Right lung (tissue), 5 donors: ENCODE results near the gene KRAS. TPM values are rescaled to one million over a fixed set of nuclear protein-coding genes. Genes with fewer than 3 reads are reported as not detected.

Experiments
- DNase-seq, 2 donors: peaks; one replicate each; pipeline ENCODE4 v3.0.0-alpha.2; 2013
- polyA plus RNA-seq, 5 donors: library from polyadenylated mRNA; unstranded; fragments of 120-200 nt; gene quantifications; one replicate each; pipeline versions ENCODE4 v1.2.1 to v1.2.3, GENCODE V29; 2013; ENCODE audit warnings: inconsistent platforms in 1 of 5, low replicate concordance in 1 of 5; ENCODE audit not compliant: insufficient read length in 5 of 5, insufficient read depth in 1 of 5

KRAS gene
- polyA plus RNA-seq, 5 donors, result 21.6 to 42.9 (median 31.8) TPM

DNA sequence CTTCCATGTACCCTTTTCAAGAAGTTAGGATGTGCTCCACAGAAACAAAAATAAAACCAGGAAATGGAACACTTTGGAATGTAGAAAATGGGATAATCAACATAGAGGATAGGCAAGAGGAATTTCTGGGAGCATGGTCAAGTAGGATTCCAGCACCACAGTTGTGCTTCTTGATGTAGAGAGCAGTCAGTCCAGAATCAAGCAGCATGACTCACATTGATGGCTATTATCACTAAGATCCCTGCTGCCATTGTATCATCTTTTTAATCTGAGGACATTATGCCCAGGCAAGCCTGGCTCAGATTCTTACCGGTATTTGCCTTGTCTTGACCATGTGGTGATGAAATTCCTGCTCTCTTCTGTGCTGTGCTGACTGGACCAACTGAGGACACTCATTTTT, 50.0 kb downstream of the KRAS start:
- no peak for DNase-seq

DNA sequence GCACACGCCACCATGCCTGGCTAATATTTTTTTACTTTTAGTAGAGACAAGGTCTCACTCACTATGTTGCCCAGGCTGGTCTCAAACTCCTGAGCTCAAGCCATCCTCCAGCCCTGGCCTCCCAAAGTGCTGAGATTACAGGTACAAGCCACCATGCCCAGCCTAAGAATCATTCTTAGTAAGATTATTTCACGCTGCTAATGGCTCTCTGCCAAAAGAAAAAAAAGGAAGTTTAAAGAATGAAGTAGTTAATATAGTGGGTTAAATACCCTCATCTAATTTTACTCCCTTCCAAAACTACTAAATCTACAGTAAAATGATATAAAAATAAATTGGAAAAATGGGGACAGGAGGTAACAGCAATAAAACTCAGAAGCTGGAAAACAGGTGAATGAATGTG, 53.1 kb downstream of the KRAS start:
- DNase-seq, result no peak

GRCh38 chr12:25195056-25195971, 55.4 kb downstream of the KRAS start, which contains the start of the genes DNAI7 and ETFRF1:
TSS of gene DNAI7 (minus strand) at chr12:25195160. CDS start at chr12:25195078, 82 bp downstream.
TSS of gene ETFRF1 (plus strand) at chr12:25195237. CDS start at chr12:25203957, 8,720 bp downstream.
- peak; percentile 97 to 98 for DNase-seq

DNA sequence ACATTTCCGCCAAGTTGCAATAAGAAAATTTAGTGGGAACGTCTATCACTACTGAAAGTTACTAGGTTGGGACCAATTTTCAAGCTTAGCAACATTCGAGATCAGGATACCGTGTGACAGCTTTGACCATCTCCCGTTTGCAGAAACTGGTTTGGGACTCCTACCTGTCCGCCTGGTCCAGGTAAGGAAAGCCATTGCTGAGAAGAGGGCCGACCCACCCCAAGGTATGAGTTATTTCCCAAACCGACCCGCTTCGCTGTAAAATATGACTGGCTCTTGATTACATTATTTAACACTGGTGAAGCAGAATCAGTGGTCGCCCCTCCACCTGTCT, 56.0 kb downstream of the KRAS start:
- no peak for DNase-seq

DNA sequence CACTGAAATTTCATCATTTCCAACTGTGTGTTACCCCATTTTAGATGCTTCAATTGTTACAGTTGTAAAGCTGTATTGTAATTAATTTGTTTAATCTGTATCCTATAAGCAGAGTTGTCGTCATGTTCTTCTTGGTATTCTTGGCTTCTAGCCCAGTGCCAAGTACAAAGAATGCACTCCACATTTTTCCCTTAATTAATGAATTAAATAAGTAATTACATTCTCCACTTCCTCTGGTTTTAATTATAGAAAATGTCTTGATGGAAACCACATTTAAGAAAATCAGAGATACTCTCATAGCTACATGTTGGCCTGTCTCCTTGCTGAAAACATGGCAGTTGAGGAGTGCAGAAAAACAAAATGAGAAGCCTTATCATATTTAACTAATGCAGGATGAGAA, 56.5 kb downstream of the KRAS start:
- peak; percentile 34 to 38 for DNase-seq

DNA sequence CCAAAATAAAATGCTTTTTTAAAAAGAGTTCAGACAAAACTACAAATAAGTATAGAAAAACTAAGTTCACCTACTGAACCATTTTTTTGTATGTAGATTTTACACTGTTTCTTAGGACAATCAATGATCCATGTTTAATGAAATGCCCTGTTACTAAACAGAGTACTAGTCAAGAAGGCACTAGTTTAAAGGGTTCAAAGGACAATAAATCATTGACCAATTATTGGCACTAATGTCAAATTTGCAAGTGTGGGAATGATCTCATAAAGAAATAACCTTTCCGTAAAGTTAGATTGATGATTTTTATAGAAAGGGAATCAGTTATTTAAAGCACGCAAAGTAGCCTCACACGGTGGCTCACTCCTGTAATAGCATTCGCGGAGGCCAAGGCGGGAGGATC, 59.9 kb downstream of the KRAS start:
- no peak for DNase-seq

DNA sequence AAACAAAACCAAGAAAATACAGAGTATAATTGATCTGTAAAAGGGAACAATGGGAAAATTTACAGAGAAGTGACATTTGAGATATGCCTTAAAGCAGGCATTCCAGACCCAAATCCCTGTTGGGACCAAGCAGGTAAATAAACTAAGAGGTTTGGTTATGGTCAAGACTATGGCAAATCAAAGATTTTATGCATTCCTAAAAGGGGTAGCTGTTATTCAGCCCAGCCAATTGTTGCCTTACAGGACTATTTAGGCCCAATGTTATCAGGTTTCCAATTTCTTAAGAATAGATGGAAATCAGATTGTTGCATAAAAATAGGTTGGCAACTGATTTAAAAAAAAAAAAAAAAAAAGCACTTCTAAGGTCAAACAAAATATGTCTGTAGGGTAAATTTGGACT, 61.1 kb downstream of the KRAS start:
- DNase-seq, result no peak

DNA sequence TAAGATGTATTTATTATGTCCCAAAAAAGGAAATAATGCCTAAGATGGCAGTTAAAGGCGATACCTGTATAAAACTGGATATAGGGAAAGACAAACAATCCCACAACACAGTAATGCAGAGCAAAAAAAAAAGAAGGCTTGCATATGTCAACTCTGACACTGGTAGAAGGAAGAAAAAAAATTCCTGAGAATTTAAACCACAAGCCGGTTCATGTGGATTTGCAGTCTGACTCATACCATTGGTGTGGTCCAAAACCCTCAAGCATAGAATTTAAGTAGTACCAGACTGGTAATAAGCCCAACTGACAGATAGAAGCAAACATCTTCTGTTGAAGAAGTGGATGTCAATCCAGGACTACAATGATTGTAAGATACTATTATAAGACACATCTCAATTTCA, 62.9 kb downstream of the KRAS start:
- DNase-seq, result no peak

DNA sequence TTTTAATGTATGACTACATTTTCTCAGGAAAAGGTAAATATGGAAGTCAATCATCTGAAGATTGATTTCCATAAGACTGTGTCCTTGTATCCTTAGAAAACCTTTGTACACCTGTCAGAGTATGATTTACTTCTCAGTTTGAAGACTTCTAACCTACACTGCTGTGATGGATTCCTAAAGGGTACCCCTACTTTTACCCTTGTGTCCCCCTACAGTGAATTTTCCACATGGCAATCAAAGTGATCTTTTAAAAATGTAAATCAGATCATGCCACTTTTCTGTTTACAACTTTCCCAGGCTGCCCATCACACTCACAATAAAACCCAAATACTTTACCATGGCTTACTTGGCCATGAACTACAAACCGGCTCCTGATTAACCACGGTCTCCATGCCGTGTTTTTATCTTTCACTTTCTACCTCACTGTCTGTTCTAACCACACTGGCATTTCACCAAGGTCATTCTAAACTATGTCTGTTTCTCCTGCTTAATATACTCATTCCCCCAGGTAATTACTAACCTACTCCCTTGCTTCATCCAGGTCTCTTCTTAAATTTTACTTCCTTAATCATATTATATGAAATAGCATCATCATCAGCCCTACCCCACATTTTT, 63.8 kb downstream of the KRAS start:
- DNase-seq, result no peak

GRCh38 chr12:25186038-25186787, 64.5 kb downstream of the KRAS start:
- DNase-seq, result no peak

- DNase-seq, result no peak
These were observed 66.6 kb downstream of the KRAS start for GRCh38 chr12:25184132-25184531.

- no peak for DNase-seq
These were observed 68.0 kb downstream of the KRAS start for GRCh38 chr12:25182765-25183164.

GRCh38 chr12:25162866-25163265, 87.9 kb downstream of the KRAS start:
- DNase-seq, result no peak

DNA sequence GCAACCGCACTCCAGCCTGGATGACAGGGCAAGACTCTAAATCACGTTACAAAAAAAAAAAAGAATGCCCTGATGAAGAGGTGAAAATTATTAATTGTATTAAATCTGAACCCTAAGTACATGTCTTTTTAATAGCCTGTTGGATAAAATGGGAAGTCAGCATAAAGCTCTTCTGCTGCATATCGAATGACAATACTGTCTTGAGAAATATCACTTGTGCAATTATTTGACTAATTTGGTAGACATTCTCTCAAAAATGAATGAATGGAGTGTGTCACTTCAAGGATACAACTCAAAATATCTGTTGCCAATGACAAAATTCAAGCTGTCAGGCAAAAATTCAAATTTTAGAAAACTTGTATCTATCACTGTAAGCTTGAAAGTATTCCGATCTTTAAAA, 94.7 kb downstream of the KRAS start:
- no peak for DNase-seq

- no peak for DNase-seq
These were observed 95.6 kb downstream of the KRAS start for GRCh38 chr12:25155022-25155576.

Other genes with a start within 250 kb of the KRAS start
- 1 to 10 TPM; 3.6 to 8.0 (median 5.3) TPM for gene DNAI7, start 55.8 kb downstream of the KRAS start, polyA plus RNA-seq
- 10 to 100 TPM; 23.1 to 33.5 (median 28.1) TPM for gene ETFRF1, start 55.7 kb downstream of the KRAS start, polyA plus RNA-seq